ENCODE results near the gene BCL11A.

The BCL11A gene

DNA sequence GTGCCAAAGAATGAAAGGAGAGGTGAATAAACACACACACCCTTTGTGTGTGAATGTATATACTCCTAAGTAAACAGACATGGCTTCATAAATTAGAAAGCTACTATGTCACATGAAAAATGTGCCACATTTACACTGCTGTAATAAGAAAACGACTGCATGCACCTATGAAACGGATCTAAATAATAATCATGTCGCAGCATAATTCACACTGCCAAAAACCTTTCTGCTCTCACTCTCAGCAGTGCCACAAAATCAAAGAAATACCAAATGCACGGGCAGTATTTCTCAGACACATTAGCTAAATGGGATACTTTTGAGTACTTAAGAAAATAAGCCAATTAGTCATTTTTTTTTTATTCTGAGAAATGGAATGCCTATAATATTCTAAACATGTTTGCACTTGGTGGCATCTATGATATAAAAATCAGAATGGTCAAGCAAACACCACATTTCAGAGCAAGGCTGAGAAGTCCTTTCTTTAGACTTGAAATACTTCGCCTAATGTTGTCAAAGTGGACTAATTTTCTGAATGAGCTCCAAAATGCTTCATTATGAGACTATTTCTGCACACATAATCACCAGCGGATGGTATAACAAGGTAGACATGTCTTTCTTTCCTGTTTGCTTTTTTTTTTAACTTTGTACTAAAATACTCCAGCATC lies 6.6 kb downstream of the BCL11A start:
- no peak for DNase-seq (ENCODE audit: low read depth in 4 of 4, low spot score in 1 of 4)

- DNase-seq (ENCODE audit: low read depth in 4 of 4, low spot score in 1 of 4), result no peak
These were observed 8.4 kb downstream of the BCL11A start for GRCh38 chr2:60544954-60545560.

- DNase-seq (ENCODE audit: low read depth in 4 of 4, low spot score in 1 of 4), result no peak
These were observed 9.4 kb downstream of the BCL11A start for GRCh38 chr2:60544062-60544461.

DNA sequence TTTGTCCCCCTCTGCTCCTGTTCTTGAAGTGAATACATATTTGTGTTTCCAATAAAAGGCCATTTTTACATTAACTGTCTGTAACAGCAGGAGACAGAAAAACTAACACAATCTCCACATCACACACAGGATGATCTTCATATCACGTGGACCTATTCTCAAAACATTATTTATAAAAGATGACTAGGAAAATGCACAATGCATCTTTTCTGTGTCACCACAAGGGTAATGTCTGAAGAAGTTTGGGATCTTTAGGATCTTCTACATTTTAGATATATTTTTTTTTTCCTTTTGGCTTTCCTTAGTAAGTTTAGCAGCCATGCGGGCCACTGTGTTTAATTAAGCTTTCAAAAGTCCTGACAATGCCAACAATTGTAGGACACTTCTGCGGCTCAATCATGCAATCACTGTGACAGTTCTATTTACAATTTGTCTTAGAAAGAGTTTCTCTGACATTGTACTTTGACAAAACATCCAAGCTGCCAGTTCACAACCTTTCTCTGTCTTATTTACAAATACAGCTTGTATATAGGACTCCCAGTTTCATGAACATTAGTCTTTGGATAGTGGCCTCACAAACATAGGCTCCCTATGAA lies 12.3 kb downstream of the BCL11A start:
- no peak for DNase-seq (ENCODE audit: low read depth in 4 of 4, low spot score in 1 of 4)

DNA sequence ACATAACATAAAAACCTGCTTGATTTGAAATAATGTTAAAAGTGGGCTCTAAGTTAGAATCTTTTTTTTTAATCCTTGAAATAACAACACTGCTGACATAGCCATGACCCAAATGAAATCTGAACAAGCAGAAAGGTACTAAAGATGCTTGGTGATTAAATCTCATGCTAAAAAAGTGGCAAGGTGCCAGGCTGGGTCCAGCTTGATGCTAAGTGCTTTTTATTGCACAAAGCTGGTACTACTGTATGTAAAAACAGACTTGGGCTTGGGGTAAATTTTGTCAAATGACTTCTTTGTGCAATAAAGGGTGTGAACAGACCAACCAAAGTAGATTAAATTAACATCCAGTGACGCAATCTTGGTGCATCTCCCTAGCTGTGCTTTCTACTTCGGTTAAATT lies 13.4 kb downstream of the BCL11A start:
- no peak for DNase-seq (ENCODE audit: low read depth in 4 of 4, low spot score in 1 of 4)

DNA sequence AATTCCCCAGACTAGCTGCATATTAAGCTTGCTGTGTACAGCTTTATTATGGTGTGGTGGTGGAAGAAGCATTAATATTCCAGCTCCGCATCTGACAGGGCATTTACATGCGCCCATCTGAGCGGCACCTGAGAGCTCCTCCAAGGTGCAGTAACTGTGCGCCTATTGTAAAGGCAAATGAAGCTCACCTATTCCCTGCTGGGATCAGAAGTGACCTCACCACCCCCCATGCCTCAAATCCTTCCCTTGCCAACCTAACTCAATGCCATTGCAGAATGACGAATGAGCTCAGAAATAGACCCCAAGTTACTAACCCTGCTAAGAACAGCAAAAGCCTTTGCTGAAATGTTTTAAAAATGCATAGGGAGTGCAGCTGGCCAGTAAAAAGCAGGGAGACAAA lies 14.3 kb downstream of the BCL11A start:
- no peak for DNase-seq (ENCODE audit: low read depth in 4 of 4, low spot score in 1 of 4)

- no peak for DNase-seq (ENCODE audit: low read depth in 4 of 4, low spot score in 1 of 4)
These were observed 15.4 kb downstream of the BCL11A start for GRCh38 chr2:60538101-60538500.

DNA sequence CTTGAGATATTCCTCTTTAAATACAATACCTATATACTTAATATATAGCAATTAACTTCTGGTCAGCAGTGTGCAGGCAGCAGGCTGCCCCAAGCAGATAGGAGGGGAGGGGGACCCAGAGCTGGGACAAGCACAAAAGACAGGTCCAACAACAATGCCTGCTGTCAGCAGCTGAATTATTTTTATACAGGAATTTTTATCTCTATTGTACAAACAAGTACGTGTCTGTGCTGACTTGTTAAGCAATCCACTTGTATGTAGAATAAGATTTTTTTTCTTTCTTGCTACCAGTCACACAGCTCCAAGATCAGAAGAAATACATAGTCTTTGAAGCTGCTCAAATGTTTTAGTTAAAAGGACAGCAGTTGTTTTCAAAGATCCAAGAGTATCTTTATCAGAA lies 16.7 kb downstream of the BCL11A start:
- no peak for DNase-seq (ENCODE audit: low read depth in 4 of 4, low spot score in 1 of 4)

DNA sequence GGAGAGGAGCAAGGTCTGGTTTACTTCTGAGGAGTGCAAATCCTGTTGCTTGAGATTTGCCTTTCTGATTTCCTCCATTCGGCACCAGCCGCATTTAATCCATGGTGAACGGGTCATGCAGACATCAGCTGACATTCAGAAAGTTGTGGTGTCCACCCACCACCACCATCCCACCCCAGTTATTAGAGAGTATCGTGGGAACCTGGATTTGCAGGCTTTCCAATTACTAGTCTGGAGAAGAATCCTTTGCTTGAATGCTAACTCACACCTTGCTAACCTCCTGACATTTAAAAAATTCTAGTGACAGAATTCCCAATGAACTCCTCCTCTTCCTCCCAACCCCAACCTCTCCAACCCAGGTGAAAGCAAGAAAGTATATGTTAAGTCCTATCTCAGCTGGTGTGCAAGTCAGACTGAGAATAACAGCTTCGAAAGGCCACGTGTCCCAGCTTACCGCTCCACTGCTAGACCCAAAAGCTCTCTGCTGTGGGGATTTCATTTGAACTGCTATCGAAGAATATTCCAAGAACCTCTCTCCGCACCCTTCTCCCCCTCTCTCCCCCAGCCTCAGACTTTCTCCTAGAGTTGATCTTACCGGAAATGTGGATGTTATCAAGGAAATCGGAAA lies 17.7 kb downstream of the BCL11A start:
- no peak for DNase-seq (ENCODE audit: low read depth in 4 of 4, low spot score in 1 of 4)

- DNase-seq (ENCODE audit: low read depth in 4 of 4, low spot score in 1 of 4), result no peak
These were observed 18.4 kb downstream of the BCL11A start for GRCh38 chr2:60534892-60535684.

- DNase-seq (ENCODE audit: low read depth in 4 of 4, low spot score in 1 of 4), result no peak
These were observed 19.3 kb downstream of the BCL11A start for GRCh38 chr2:60534052-60534685.

- DNase-seq (ENCODE audit: low read depth in 4 of 4, low spot score in 1 of 4), result no peak
These were observed 20.1 kb downstream of the BCL11A start for GRCh38 chr2:60533101-60534051.

GRCh38 chr2:60532421-60532820 lies 21.0 kb downstream of the BCL11A start:
- DNase-seq (ENCODE audit: low read depth in 4 of 4, low spot score in 1 of 4), result no peak

- DNase-seq (ENCODE audit: low read depth in 4 of 4, low spot score in 1 of 4), result no peak
These were observed 21.7 kb downstream of the BCL11A start for GRCh38 chr2:60531701-60532133.

DNA sequence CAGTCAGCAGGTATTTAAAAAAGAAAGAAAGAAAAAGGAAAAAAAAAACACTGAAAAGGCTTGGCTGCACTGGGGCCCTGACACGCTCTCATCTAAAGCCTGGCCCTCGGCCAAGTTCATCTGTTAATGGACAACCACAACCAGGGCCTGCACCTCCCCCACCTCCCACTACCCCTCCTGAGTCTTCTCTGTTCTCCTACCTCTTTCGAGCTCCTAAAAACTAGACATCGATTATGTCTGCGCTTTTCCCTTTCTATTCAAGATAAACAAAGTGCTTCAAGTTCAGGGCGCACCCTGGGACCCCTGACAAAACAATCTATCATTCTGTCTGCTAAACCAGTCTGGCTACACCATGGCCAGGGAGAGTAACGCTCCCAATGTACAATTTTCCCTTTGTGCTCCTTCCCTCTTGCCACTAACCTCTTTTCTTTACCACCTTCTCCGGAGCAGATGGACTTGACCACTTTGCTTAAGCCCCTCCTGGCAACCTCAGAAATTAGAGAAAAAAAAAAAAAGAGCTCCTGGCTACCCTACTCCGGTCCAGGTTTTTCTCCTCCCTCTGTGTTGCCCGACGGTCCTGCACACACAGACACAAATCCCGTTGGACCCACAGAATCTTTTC lies 22.7 kb downstream of the BCL11A start:
- DNase-seq (ENCODE audit: low read depth in 4 of 4, low spot score in 1 of 4), result no peak

DNA sequence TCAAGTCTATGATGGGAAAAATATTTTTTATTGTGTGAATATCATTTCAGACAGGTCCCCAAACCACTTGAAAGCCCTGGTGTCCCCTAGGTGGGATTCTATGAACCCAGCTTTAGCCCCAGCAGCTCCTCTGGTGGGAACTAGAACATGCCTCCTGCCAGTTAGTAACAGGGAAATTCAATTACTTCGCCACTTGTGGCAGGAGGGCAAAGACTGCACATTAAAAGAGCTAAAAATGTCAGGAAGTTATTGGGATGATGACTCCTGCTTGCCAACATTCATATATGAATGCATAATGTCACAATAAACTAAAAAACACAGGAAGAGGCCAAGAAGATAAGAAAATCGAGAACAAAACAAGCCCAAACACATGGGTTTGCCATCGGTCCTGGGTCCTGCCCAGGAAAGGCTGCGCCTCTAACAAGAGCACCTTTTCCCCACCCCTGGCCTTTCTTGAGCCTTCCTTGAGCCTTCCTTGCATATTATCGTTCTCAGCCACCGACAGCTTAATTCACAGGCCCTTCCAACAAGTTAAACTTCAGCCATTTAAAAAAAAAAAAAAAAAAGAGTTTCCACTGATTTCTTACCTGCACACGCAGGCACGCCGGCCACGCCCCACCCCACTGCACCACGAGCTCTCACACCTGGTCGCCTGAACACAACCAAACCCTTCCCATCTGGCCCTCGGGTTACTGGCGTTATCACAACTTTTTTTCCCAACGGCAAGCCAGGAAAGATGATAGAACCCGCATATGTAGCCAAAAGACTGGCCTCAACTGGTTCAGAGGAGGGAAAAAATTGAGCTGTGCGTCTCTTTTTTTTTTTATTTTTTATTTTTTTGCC lies 23.4 kb downstream of the BCL11A start:
- no peak for DNase-seq (ENCODE audit: low read depth in 4 of 4, low spot score in 1 of 4)

DNA sequence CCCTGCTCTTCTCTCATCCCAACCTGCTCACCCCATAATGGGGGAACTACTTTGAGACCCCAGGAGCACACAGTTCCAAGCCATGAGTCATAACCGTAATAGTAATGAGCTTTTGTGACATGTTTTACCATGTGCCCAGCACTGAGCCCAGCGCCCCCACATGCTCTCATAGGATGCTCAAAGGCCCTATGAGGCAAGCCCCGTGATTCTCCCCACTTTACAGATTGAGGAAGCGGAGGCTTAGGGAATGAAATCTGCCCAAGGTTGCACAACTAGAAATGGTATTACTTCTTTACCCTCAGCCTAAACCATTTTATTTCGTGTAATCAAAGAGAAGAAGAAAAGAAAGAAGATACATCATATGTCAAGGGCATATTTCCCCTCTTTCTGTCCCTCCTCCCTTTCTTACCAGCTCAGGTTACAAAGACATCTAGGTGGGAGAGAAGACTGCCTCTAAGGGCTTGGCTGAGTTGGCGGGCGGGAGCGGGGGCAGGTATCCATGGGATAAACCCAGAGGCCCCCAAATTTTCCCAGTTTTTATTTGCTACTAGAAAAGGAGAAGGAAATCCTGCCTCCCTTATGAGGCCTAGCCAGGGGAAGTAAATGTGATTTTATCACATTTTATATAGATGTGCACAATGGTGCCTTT lies 24.2 kb downstream of the BCL11A start:
- no peak for DNase-seq (ENCODE audit: low read depth in 4 of 4, low spot score in 1 of 4)

All from stimulated activated CD4-positive, alpha-beta T cell treated with anti-CD3 and anti-CD28 coated beads, Interleukin-1b, Interleukin-23, amount 100 ng/mL, for 24 hours (primary cell).